ENCODE data around the gene OR9Q2. TPM values are rescaled to one million over a fixed set of nuclear protein-coding genes. Genes with fewer than 3 reads are reported as not detected.

OR9Q2 gene
- total RNA-seq, 1 donor from 2014 or later, result not detected

Other genes with a start within 250 kb of the OR9Q2 start
- not detected for gene OR9Q1, start 165.2 kb upstream of the OR9Q2 start, total RNA-seq
- gene OR6Q1, start 158.1 kb upstream of the OR9Q2 start, total RNA-seq, result not detected
- not detected for gene OR9I1, start 63.5 kb upstream of the OR9Q2 start, total RNA-seq
- not detected for gene OR1S2, start 15.1 kb downstream of the OR9Q2 start, total RNA-seq
- gene OR1S1, start 23.6 kb downstream of the OR9Q2 start, total RNA-seq, result not detected
- not detected for gene OR10Q1, start 39.8 kb downstream of the OR9Q2 start, total RNA-seq
- gene OR10W1, start 79.2 kb downstream of the OR9Q2 start, total RNA-seq, result not detected
- gene OR5B17, start 170.0 kb downstream of the OR9Q2 start, total RNA-seq, result not detected
- not detected for gene OR5B3, start 217.8 kb downstream of the OR9Q2 start, total RNA-seq
- not detected for gene OR5B2, start 239.1 kb downstream of the OR9Q2 start, total RNA-seq

Data from occipital lobe (tissue), 1 donor.